ENCODE measurements around the gene UTP14C.

DNA sequence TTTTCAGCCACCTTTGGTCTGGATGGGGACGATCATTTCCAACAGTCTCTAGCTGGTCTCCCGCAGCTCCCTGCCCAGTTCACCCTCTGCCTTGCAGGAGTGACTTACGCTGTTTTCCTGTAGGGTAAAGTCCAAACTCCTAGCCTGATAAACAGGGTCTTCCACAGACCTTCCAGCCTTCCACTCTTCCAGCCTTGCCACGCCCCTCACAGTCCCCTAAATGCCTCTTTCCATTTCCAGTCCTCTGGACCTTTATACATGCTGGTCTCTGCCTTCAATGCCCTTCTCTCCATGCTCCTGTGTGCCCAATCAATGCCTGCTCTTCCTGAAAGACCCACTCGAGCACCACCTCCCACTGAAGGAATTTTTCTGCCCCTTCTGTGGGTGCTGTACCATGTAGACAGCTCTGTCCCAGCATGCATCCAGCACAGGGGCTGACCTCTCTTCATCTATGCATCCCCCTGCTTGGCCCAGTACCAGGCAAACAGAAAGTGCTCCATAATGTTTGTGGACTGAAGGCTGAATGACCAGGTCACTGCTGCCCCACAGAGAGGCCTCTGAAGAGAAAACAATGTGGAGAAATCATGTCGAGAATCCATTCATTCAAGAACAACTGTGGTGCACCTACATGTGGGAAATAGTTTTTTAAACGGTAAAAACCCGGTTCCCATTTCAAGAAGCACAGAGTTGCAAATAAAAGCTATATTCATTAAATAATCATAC lies 17.8 kb upstream of the UTP14C start:
- TF ChIP-seq, protein P1, sequence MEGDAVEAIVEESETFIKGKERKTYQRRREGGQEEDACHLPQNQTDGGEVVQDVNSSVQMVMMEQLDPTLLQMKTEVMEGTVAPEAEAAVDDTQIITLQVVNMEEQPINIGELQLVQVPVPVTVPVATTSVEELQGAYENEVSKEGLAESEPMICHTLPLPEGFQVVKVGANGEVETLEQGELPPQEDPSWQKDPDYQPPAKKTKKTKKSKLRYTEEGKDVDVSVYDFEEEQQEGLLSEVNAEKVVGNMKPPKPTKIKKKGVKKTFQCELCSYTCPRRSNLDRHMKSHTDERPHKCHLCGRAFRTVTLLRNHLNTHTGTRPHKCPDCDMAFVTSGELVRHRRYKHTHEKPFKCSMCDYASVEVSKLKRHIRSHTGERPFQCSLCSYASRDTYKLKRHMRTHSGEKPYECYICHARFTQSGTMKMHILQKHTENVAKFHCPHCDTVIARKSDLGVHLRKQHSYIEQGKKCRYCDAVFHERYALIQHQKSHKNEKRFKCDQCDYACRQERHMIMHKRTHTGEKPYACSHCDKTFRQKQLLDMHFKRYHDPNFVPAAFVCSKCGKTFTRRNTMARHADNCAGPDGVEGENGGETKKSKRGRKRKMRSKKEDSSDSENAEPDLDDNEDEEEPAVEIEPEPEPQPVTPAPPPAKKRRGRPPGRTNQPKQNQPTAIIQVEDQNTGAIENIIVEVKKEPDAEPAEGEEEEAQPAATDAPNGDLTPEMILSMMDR (IDR thresholded peaks at IDR 0.05) = no peak
- no peak for TF ChIP-seq POLR2AphosphoS5 (IDR thresholded peaks at IDR 0.05; ENCODE audit: low read depth, low read length)

All from Panc1 (cell line).